ENCODE measurements around the gene RAB41.
"Not testable (repeated sequence)": the region's sequence is repeated elsewhere in the genome, so short reads cannot be mapped to it uniquely, and the experiment has no call there.

RAB41 gene

GRCh38 chrX:70281951-70282350, at the start of gene RAB41:
Gene RAB41, plus strand, starts transcription at chrX:70282172. Its CDS starts 46 bp downstream, at chrX:70282218.
- DNase-seq: no peak

GRCh38 chrX:70234355-70234754, 47.6 kb upstream of the RAB41 start, which contains the start of gene AWAT1:
Gene AWAT1, plus strand, starts transcription at chrX:70234655. Its CDS starts 41 bp downstream, at chrX:70234696.
- no peak for DNase-seq

GRCh38 chrX:70240751-70241150, 41.2 kb upstream of the RAB41 start:
- DNase-seq: no peak

GRCh38 chrX:70241501-70241900, 40.5 kb upstream of the RAB41 start:
- DNase-seq: no peak

GRCh38 chrX:70243601-70244000, 38.4 kb upstream of the RAB41 start:
- DNase-seq: not testable (repeated sequence)

- DNase-seq: no peak
These were observed 37.1 kb upstream of the RAB41 start for GRCh38 chrX:70244881-70245280.

GRCh38 chrX:70247252-70247651, 34.7 kb upstream of the RAB41 start:
- DNase-seq: no peak

GRCh38 chrX:70252491-70252890, 29.5 kb upstream of the RAB41 start:
- no peak for DNase-seq

GRCh38 chrX:70253377-70254062, 28.5 kb upstream of the RAB41 start:
- DNase-seq: no peak

GRCh38 chrX:70254063-70254400, 27.9 kb upstream of the RAB41 start:
- DNase-seq: no peak

GRCh38 chrX:70254909-70255308, 27.1 kb upstream of the RAB41 start:
- no peak for DNase-seq

- DNase-seq: no peak
These were observed 26.5 kb upstream of the RAB41 start for GRCh38 chrX:70255452-70255851.

GRCh38 chrX:70257423-70258288, 24.3 kb upstream of the RAB41 start:
- no peak for DNase-seq

- no peak for DNase-seq
These were observed 21.9 kb upstream of the RAB41 start, which contains the start of gene P2RY4 for GRCh38 chrX:70260104-70260503. Gene P2RY4, minus strand, starts transcription at chrX:70260204. Its CDS starts 580 bp downstream, at chrX:70259624.

GRCh38 chrX:70262952-70263567, 18.9 kb upstream of the RAB41 start:
- DNase-seq: peak; percentile 56

GRCh38 chrX:70264784-70265183, 17.2 kb upstream of the RAB41 start:
- DNase-seq: no peak

- DNase-seq: no peak
These were observed 13.9 kb upstream of the RAB41 start, which contains the start of gene ARR3 for GRCh38 chrX:70268034-70268433. Gene ARR3, plus strand, starts transcription at chrX:70268334. Its CDS starts 1,052 bp downstream, at chrX:70269386.

GRCh38 chrX:70274029-70274428, 7.9 kb upstream of the RAB41 start:
- not testable (repeated sequence) for DNase-seq

- DNase-seq: no peak
These were observed 2.9 kb upstream of the RAB41 start for GRCh38 chrX:70279081-70279480.

GRCh38 chrX:70280573-70280972, 1.4 kb upstream of the RAB41 start:
- no peak for DNase-seq

- DNase-seq: no peak
These were observed 7.3 kb downstream of the RAB41 start for GRCh38 chrX:70289168-70289792.

- DNase-seq: peak; percentile 83
These were observed 8.1 kb downstream of the RAB41 start, which contains the start of the genes KIF4A and PDZD11 for GRCh38 chrX:70289793-70290770. Gene KIF4A, plus strand, starts transcription at chrX:70290104. Its CDS starts 355 bp downstream, at chrX:70290459. Gene PDZD11, minus strand, starts transcription at chrX:70289927. Its CDS starts 586 bp downstream, at chrX:70289341.
